ENCODE measurements around the gene NXPH1.
A peak's percentile ranks its signal among the peaks of the same experiment; 100 is the strongest.

Gene NXPH1

DNA sequence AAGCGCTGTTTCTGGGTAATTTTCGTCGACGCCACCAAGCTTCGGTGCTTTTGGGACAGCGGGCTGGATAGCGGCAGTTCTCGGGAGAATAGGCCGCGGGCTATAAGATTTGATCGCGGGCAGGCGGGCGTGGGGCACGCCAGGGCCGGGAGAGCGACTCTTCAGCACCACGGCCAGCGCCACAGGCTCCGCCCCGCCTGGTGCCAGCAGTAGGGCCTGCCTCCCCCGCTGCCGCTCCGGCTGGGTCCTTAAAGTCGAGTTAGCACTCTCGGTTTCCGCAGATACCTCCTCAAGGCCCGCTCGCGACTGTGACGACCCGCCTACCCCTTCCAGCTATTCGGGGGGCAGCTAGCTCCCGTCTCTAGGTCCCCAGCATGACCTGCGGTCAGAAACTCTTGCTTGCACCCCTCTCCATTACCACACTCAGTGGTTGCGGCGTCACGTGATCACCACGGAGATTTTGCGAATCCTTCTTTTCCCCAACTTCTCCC, 9.4 kb downstream of the NXPH1 start:
- DNase-seq: peak; percentile 77 to 91 (median 91)
- 1% methylated on average over 39 of the region's 40 CpGs for WGBS (ENCODE audit: insufficient coverage)
- Histone ChIP-seq H3K27me3 (replicated peaks in 2 of 5; ENCODE audit: control insufficient read depth in 4 of 5, insufficient read depth in 5 of 5, low read length in 4 of 5) (peaks cover 14 to 84% (median 55%) of the 10 kb centered on the region in 5 experiments), H3K9me3 (ENCODE audit: control extremely low read depth in 1 of 5, control insufficient read depth in 4 of 5, insufficient read depth in 2 of 5, low read depth in 1 of 5, low read length in 4 of 5) (peaks cover 0 to 7% (median 1%) of the 10 kb centered on the region in 5 experiments), H3K4me1 (ENCODE audit: control extremely low read depth in 1 of 4, control insufficient read depth in 4 of 4, insufficient read depth in 4 of 4, low read length in 3 of 4) (peaks cover 0 to 21% (median 17%) of the 10 kb centered on the region in 4 experiments), H3K36me3 (ENCODE audit: control insufficient read depth in 4 of 4, insufficient read depth in 4 of 4, low read length in 3 of 4) (no peaks in the 10 kb centered on the region), H3K27ac (ENCODE audit: insufficient read depth in 1 of 2, low read depth in 1 of 2, low read length in 2 of 2, poor library complexity in 1 of 2, severe bottlenecking in 2 of 2) (no peak overlapping the region), H3K4me3 (ENCODE audit: control insufficient read depth in 1 of 7, extremely low read depth in 1 of 7, insufficient read depth in 4 of 7, low read depth in 2 of 7, low read length in 6 of 7) (peak overlapping the region in 3 of 7 experiments; percentile 38 to 67 (median 46))
- CTCF ChIA-PET: no interaction called here
- POLR2A ChIA-PET: no interaction called here

DNA sequence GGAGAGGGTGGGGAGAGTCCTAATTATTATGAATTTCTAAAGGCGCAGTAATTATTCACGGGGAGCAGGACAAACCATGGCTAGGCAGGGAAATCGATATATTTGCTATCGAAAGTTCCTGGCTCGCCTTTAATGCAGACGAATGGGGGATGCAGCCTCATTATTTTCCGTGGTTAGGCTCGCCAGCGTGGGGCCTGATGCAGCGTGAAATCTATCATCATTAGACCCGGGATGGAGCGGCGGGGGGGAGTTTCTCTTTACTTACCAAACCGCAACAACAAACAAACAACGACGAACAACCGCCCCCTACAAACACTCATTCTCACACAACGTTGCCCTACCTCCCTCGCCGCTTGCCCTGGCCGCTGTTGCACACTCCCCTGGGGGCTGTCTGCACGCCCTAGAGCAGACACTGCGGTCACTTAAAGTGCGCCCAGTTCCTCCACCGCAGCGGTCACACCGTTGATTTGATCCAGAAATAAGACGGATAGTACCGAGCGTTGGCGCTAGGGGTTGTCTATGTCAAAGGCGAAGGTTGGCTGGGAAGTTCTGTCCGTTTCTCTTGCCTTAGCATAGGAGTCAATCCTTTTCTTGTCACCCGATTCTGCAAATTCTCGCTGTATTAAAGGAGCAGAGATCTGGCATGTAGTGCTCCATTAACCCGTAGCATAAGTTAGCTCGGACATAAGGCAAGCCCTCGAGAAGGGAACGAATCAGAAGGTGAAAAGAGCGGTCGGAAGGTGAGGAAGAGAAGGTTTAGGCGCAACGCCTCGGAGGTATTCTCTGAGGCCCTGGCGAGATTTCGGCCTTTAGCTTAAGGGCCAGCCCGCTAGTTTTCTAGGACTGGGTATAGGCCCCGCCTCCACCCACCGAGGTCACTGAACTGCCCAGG, 10.4 kb downstream of the NXPH1 start:
- ChIA-PET CTCF (interaction anchor here (0.7 to 2.0 kb wide), 2 partner anchors 10 to 12 kb away, joined by 3 to 4 read pairs; partner anchors contain the start of gene NXPH1), POLR2A (no interaction called here)
- peaks cover 11 to 76% (median 47%) of the 10 kb centered on the region in 5 experiments for H3K27me3 ChIP-seq (replicated peaks in 2 of 5; ENCODE audit: control insufficient read depth in 4 of 5, insufficient read depth in 5 of 5, low read length in 4 of 5)
- H3K4me1 ChIP-seq (ENCODE audit: control extremely low read depth in 1 of 4, control insufficient read depth in 4 of 4, insufficient read depth in 4 of 4, low read length in 3 of 4): peaks cover 0 to 21% (median 17%) of the 10 kb centered on the region in 4 experiments
- no peak overlapping the region for H3K27ac ChIP-seq (ENCODE audit: insufficient read depth in 1 of 2, low read depth in 1 of 2, low read length in 2 of 2, poor library complexity in 1 of 2, severe bottlenecking in 2 of 2)
- peaks cover 0 to 7% (median 1%) of the 10 kb centered on the region in 5 experiments for H3K9me3 ChIP-seq (ENCODE audit: control extremely low read depth in 1 of 5, control insufficient read depth in 4 of 5, insufficient read depth in 2 of 5, low read depth in 1 of 5, low read length in 4 of 5)
- WGBS (ENCODE audit: insufficient coverage): 5% methylated on average over 35 of the region's 49 CpGs
- no peaks in the 10 kb centered on the region for H3K36me3 ChIP-seq (ENCODE audit: control insufficient read depth in 4 of 4, insufficient read depth in 4 of 4, low read length in 3 of 4)
- H3K4me3 ChIP-seq (ENCODE audit: control insufficient read depth in 1 of 7, extremely low read depth in 1 of 7, insufficient read depth in 4 of 7, low read depth in 2 of 7, low read length in 6 of 7): peak overlapping the region in 2 of 7 experiments; percentile 38 to 67
- DNase-seq: peak; percentile 22 to 63 (median 57)

DNA sequence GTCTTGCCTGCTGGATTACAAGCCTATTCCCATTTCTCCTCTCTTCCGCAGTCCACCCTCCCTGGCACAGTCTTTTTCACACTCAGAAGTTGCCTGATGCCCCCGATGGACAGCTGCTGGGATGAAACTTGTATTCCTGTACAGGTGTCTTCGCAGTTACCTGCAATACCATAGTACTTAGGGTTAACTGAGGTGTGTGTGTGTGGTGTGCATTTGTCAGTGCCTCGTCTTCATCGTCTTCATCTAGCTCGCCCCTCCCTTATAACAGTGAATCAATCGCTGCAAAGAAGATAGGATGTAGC, 11.0 kb downstream of the NXPH1 start:
- POLR2A ChIA-PET: no interaction called here
- Histone ChIP-seq H3K27ac (ENCODE audit: insufficient read depth in 1 of 2, low read depth in 1 of 2, low read length in 2 of 2, poor library complexity in 1 of 2, severe bottlenecking in 2 of 2) (no peak overlapping the region), H3K36me3 (ENCODE audit: control insufficient read depth in 4 of 4, insufficient read depth in 4 of 4, low read length in 3 of 4) (no peaks in the 10 kb centered on the region), H3K27me3 (replicated peaks in 2 of 5; ENCODE audit: control insufficient read depth in 4 of 5, insufficient read depth in 5 of 5, low read length in 4 of 5) (peaks cover 11 to 72% (median 44%) of the 10 kb centered on the region in 5 experiments), H3K4me1 (ENCODE audit: control extremely low read depth in 1 of 4, control insufficient read depth in 4 of 4, insufficient read depth in 4 of 4, low read length in 3 of 4) (peaks cover 0 to 21% (median 17%) of the 10 kb centered on the region in 4 experiments), H3K4me3 (ENCODE audit: control insufficient read depth in 1 of 7, extremely low read depth in 1 of 7, insufficient read depth in 4 of 7, low read depth in 2 of 7, low read length in 6 of 7) (no peak overlapping the region), H3K9me3 (ENCODE audit: control extremely low read depth in 1 of 5, control insufficient read depth in 4 of 5, insufficient read depth in 2 of 5, low read depth in 1 of 5, low read length in 4 of 5) (peaks cover 0 to 7% (median 1%) of the 10 kb centered on the region in 5 experiments)
- CTCF ChIA-PET: interaction anchor here (0.6 to 2.0 kb wide), 4 partner anchors 8 to 280 kb away, joined by 3 to 6 read pairs (median 4); partner anchors contain the start of gene NXPH1
- WGBS (ENCODE audit: insufficient coverage): no CpG with 5 or more reads among the region's 7 CpGs
- no peak for DNase-seq

DNA sequence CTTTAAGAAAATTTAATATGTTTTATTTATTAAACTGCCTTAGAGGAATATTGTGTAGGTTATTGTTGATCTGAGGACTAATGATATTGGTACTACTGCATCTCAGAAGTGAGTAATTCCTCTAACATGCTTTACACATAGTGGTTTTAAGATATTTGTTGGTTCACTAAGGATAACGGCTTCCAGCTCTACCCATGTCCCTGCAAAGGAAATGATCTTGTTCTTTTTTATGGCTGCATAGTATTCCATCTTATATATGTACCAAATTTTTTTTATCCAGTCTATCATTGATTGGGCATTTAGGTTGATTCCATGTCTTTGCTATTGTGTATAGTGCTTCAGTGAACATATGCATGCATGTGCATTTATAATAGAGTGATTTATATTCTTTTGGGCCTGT, 20.1 kb downstream of the NXPH1 start:
- CTCF ChIA-PET: no interaction called here
- WGBS (ENCODE audit: insufficient coverage): no CpG with 5 or more reads among the region's 1 CpG
- no peak for DNase-seq
- H3K4me3 ChIP-seq (ENCODE audit: control insufficient read depth in 1 of 7, extremely low read depth in 1 of 7, insufficient read depth in 4 of 7, low read depth in 2 of 7, low read length in 6 of 7): no peak overlapping the region
- no peaks in the 10 kb centered on the region for H3K4me1 ChIP-seq (ENCODE audit: control extremely low read depth in 1 of 4, control insufficient read depth in 4 of 4, insufficient read depth in 4 of 4, low read length in 3 of 4)
- H3K36me3 ChIP-seq (ENCODE audit: control insufficient read depth in 4 of 4, insufficient read depth in 4 of 4, low read length in 3 of 4): no peaks in the 10 kb centered on the region
- H3K27me3 ChIP-seq (replicated peaks in 2 of 5; ENCODE audit: control insufficient read depth in 4 of 5, insufficient read depth in 5 of 5, low read length in 4 of 5): peaks cover 0 to 4% (median 0%) of the 10 kb centered on the region in 5 experiments
- POLR2A ChIA-PET: no interaction called here
- H3K9me3 ChIP-seq (ENCODE audit: control extremely low read depth in 1 of 5, control insufficient read depth in 4 of 5, insufficient read depth in 2 of 5, low read depth in 1 of 5, low read length in 4 of 5): no peaks in the 10 kb centered on the region
- H3K27ac ChIP-seq (ENCODE audit: insufficient read depth in 1 of 2, low read depth in 1 of 2, low read length in 2 of 2, poor library complexity in 1 of 2, severe bottlenecking in 2 of 2): no peak overlapping the region

GRCh38 chr7:8455426-8455825, 22.0 kb downstream of the NXPH1 start:
- Histone ChIP-seq H3K9me3 (ENCODE audit: control extremely low read depth in 1 of 5, control insufficient read depth in 4 of 5, insufficient read depth in 2 of 5, low read depth in 1 of 5, low read length in 4 of 5) (no peaks in the 10 kb centered on the region), H3K36me3 (ENCODE audit: control insufficient read depth in 4 of 4, insufficient read depth in 4 of 4, low read length in 3 of 4) (no peaks in the 10 kb centered on the region), H3K4me3 (ENCODE audit: control insufficient read depth in 1 of 7, extremely low read depth in 1 of 7, insufficient read depth in 4 of 7, low read depth in 2 of 7, low read length in 6 of 7) (no peak overlapping the region), H3K27ac (ENCODE audit: insufficient read depth in 1 of 2, low read depth in 1 of 2, low read length in 2 of 2, poor library complexity in 1 of 2, severe bottlenecking in 2 of 2) (no peak overlapping the region), H3K4me1 (ENCODE audit: control extremely low read depth in 1 of 4, control insufficient read depth in 4 of 4, insufficient read depth in 4 of 4, low read length in 3 of 4) (no peaks in the 10 kb centered on the region), H3K27me3 (replicated peaks in 2 of 5; ENCODE audit: control insufficient read depth in 4 of 5, insufficient read depth in 5 of 5, low read length in 4 of 5) (peaks cover 0 to 3% (median 0%) of the 10 kb centered on the region in 5 experiments)
- no peak for DNase-seq
- CTCF ChIA-PET: no interaction called here
- POLR2A ChIA-PET: no interaction called here
- WGBS (ENCODE audit: insufficient coverage): 44% methylated on average over 1 of the region's 2 CpGs

DNA sequence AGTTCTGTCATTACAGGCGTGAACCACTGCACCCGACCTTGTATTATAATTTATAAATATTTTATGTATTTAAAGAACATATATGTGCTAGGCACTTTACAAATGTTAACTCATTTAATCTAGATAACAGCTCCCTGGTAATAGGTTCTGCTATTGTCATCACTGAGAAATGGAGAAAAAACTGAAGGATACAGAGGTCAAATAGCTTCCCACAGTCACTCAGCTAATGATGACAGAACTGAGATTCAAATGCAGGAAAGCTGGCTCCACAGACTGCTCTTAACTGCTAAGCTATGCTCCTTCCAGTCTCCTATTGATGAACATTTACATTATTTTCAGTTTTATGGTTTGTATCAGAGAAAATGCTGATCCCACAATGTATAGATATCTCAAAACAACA, 28.9 kb downstream of the NXPH1 start:
- no peak overlapping the region for H3K4me3 ChIP-seq (ENCODE audit: control insufficient read depth in 1 of 7, extremely low read depth in 1 of 7, insufficient read depth in 4 of 7, low read depth in 2 of 7, low read length in 6 of 7)
- no CpG with 5 or more reads among the region's 2 CpGs for WGBS (ENCODE audit: insufficient coverage)
- ChIA-PET POLR2A (no interaction called here), CTCF (no interaction called here)
- no peaks in the 10 kb centered on the region for H3K4me1 ChIP-seq (ENCODE audit: control extremely low read depth in 1 of 4, control insufficient read depth in 4 of 4, insufficient read depth in 4 of 4, low read length in 3 of 4)
- no peaks in the 10 kb centered on the region for H3K9me3 ChIP-seq (ENCODE audit: control extremely low read depth in 1 of 5, control insufficient read depth in 4 of 5, insufficient read depth in 2 of 5, low read depth in 1 of 5, low read length in 4 of 5)
- no peak overlapping the region for H3K27ac ChIP-seq (ENCODE audit: insufficient read depth in 1 of 2, low read depth in 1 of 2, low read length in 2 of 2, poor library complexity in 1 of 2, severe bottlenecking in 2 of 2)
- no peak for DNase-seq
- no peaks in the 10 kb centered on the region for H3K36me3 ChIP-seq (ENCODE audit: control insufficient read depth in 4 of 4, insufficient read depth in 4 of 4, low read length in 3 of 4)
- H3K27me3 ChIP-seq (replicated peaks in 2 of 5; ENCODE audit: control insufficient read depth in 4 of 5, insufficient read depth in 5 of 5, low read length in 4 of 5): no peaks in the 10 kb centered on the region

DNA sequence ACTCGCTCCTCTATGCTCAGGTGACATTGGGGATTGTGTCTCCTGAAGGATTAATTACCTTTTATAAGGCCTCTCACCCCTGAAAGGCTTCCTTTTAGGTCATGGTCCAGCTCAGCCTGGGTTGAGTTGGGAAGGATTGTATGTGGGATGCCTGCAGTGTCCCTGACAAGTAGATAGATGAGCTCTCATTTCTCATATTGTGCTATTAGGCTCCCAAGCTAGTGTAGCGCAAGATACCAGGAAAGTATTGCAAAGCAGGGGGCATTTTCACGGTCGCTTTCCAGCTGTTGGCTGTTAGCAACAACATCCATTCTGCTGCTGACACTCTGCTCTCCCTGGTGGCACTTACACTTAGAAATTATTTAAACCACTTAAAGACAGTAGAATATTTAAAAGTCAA, 31.9 kb downstream of the NXPH1 start:
- Histone ChIP-seq H3K9me3 (ENCODE audit: control extremely low read depth in 1 of 5, control insufficient read depth in 4 of 5, insufficient read depth in 2 of 5, low read depth in 1 of 5, low read length in 4 of 5) (no peaks in the 10 kb centered on the region), H3K4me3 (ENCODE audit: control insufficient read depth in 1 of 7, extremely low read depth in 1 of 7, insufficient read depth in 4 of 7, low read depth in 2 of 7, low read length in 6 of 7) (no peak overlapping the region), H3K27ac (ENCODE audit: insufficient read depth in 1 of 2, low read depth in 1 of 2, low read length in 2 of 2, poor library complexity in 1 of 2, severe bottlenecking in 2 of 2) (no peak overlapping the region), H3K4me1 (ENCODE audit: control extremely low read depth in 1 of 4, control insufficient read depth in 4 of 4, insufficient read depth in 4 of 4, low read length in 3 of 4) (no peaks in the 10 kb centered on the region), H3K27me3 (replicated peaks in 2 of 5; ENCODE audit: control insufficient read depth in 4 of 5, insufficient read depth in 5 of 5, low read length in 4 of 5) (no peaks in the 10 kb centered on the region), H3K36me3 (ENCODE audit: control insufficient read depth in 4 of 4, insufficient read depth in 4 of 4, low read length in 3 of 4) (no peaks in the 10 kb centered on the region)
- 100% methylated on average over 4 of the region's 4 CpGs for WGBS (ENCODE audit: insufficient coverage)
- DNase-seq: no peak
- ChIA-PET POLR2A (no interaction called here), CTCF (no interaction called here)

Measured in common myeloid progenitor, CD34-positive (primary cell).